ENCODE measurements around the gene FAM13A.

Gene FAM13A

DNA sequence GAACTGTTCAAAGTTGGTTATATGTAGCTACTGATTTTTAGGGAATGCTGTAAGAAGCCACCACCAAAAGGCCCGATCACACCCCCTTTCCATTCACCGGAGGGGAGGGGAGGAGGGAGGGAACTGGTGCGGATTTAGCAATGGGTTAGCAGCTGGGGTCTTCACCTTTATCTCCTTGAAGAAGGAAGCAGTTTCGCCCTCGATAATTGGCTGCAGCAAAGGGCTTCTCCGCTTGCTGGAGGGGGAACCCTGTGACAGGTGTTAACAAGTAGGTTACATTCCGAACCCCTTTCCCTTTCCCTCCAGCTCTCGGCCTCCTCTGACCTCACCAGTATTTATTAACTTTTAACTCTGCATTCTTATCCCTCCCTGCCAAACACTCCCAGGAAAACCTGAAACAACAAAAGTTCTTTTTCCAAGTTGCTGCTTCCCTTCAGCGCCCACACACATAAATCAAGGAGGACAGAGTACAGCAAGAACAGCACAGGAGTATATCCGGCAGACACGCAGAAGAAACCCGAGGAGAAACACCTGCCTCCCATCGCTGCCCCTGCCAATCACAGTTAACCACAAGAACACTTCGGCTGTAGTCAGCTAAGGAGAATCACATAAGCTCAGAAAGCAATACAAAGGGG, 319.6 kb downstream of the FAM13A start:
- DNase-seq, result peak in 1 of 2 donors; percentile 14

DNA sequence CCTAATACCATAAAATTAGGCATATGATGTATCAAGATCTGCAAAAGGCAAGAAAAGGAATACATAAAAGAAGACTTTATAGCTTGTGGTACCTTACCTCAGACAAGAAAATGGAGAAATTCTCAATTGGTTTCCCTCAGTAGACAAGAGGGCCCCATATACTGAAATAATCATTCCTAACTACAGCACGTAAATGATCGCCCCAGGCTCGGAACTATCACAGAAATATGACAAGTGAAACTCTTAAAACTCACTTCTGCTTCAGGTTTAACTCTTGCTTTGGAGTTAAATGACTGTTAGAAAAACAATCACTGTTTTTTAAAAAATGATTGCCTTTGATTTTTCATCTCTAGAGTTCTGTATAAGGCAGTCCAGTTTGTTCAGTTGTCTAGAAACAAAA, 320.7 kb downstream of the FAM13A start:
- DNase-seq, result no peak

DNA sequence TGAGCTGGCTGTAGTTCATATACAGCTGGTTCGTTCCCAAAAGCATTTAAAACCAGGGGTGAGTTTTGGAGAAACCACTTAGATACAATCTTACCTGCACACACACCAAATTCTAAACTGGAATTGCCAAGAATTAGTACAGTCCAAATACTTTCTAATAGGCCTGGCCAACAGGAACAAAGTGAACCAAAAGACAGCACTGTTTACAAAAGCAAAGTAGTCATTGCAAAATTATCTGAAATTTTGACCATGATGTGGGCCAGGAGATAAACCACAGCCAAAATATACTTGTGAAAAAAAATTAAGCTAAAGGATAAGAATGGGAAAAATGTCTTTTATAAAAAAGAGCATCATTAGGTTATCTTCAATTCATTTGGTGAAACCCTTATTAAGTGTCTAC, 321.4 kb downstream of the FAM13A start:
- no peak for DNase-seq

DNA sequence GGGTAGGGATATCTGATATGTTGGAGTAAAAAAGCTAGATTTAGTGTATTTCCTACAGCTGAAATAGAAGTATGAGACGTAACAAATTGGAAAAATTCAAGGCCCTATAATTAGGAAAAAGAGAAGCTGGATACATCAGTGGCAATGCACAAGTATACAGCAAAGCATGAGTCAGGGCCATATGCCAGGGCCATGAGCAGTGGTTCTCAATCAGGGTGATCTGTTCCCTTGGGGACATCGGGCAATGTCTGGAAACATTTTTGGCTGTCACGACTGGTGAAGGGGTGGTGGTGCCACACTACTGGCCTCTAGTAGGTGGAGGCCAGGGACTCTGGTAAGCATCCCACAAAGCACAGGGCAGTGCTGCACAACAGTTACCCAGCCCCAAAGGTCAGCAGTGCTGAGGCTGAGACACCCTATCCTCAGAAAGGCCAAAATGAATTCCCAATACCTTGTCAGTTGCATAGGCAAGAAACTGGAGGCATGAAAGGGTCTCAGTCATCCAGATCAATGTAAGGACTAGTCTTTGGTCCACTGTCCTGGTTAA, 322.5 kb downstream of the FAM13A start:
- no peak for DNase-seq

DNA sequence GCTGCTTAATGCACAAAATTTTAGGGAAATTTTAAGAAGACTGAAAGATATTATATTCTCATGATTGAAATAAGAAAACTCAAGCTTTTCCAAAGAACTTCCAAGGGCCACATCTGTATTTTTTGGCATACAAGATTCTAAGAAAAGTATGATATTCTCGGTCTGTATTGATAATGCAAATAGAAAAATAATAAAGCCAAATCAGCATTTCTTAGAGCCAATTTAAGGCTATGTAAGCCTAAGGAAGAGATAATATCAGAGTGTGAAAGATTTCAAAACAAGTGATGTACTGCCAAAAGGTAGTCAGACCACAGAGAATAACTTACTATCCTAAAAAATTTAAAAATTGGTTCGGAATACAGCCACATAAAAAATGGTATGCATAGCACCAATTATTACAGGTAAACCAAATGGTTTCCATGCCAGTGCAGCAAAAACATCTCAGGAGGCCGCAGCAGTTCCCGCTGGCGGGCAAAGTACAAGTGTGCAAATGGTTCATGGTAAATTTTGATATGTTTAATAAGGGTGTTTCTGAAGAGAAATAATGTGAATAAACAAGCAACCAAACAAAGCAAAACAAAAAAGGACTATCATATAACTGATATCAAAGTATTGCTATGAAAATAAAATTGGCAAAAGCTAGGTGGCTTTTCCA, 324.1 kb downstream of the FAM13A start:
- DNase-seq, result no peak

DNA sequence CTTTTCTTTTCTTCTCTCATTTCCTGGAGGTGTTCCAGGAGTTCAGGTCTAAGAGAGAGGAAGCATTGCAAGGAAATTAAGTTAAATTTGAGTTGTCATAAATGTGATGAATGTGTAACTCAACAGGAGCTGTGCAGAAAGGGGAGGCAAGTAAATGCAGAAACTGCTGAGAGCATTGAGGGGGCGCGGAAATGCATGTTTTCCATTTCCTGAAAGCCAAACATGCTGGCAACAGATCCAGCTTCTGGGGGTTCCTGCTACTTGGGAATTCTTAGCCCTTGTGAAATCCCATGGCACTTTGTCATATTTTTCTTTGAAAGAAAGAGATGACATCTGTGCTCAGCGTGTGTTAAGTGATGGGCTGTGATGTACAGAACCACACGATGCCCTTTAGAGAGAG, 325.6 kb downstream of the FAM13A start:
- no peak for DNase-seq

DNA sequence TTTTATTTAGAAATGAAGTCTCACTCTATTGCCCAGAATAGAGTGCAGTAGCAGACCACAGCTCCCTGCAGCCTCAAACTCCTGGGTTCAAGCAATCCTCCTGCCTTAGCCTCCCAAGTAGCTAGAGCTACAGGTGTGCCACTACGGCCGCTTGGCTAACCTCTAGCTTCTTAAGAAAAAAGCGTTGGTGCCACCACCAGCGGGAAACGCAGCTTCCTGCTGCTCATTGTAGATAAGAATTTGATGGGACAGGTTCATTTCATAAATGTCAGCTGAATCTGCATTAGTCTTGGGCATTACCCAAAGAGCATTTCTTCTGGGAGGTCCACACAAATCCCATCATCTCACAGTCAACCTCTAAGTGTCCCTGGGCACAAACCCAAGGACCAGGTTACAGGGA, 326.2 kb downstream of the FAM13A start:
- DNase-seq, result no peak

DNA sequence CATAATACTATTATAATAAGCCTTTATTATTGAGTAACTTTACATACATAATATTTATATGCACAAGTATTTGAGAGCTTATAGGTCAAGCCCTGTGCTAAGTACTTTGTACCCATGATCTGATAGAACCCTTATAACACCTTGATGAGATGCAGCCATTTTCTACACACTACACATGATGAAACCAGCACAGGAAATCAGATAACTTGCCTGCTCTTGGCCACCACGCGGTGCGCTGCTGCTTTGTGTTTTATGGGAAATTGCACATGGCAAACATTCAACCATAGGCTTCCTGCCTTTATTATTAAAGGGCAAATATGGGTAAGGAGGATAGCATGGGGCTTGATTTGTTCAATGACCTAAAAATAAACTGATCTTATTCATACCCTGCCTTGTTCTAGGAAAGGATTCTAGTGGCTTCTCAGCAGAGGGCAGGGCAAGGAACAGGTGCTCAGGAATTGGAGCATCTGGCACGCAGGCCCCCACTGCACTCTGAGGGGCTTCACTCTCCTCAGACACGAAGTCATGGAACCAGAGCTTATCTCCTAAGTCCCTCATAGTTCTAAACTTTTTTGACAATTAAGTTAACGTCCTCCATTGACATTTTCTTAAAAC, 327.7 kb downstream of the FAM13A start:
- no peak for DNase-seq

DNA sequence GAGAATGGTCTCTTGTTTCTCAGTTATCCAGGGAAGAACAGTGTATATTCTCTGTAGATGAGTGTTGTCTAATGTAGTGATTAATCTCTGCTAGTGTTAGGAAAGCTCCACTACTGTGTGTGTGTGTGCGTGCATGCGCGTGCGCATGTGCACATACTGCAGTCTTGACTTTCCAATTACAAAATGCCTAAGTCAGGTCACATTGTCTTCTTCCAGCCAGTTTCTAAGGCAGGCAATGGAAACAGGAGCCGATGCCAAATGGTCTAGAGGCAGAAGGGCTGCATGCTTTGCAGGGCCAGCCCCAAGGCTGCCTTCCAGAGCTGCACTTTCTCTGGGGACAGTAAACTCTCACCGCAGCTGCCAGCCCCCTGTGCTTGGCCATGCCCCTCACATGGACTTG, 328.8 kb downstream of the FAM13A start:
- no peak for DNase-seq

DNA sequence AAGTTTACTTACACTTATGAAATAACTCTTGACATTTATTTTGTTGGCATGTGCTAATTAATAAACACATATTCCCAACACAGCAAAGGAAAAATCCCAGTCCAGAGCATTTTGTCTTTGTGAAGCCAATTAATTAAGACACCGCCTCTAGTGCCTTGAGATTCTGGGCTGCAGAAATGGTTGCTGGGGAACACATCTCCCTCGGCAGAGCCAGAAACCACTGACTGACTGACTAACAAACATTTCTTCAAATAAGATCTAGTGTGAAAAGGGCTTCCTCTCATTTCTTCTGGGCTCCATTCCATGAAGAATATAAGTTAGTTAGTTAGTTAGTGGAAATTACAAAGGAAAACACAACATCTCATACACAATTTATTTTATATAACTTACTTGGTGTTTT, 331.0 kb downstream of the FAM13A start:
- no peak for DNase-seq

DNA sequence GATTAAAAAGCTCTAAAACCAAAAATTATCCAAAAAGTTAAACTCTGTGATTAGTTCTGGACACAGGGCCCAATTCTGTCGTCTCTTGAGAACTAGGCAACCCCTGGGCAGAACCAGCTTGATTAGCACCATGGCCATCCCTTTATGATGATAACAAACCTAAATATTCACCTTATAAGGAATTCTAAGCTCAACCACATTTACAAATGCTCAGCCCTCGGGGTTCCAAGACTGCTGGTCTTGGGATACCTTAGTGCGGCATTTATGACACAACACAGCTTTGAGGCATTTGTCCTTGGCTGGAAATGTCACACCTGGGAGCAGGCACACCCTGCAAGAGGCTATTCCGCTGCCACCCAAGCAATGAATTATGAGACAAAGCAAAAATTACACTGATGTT, 331.8 kb downstream of the FAM13A start:
- no peak for DNase-seq

DNA sequence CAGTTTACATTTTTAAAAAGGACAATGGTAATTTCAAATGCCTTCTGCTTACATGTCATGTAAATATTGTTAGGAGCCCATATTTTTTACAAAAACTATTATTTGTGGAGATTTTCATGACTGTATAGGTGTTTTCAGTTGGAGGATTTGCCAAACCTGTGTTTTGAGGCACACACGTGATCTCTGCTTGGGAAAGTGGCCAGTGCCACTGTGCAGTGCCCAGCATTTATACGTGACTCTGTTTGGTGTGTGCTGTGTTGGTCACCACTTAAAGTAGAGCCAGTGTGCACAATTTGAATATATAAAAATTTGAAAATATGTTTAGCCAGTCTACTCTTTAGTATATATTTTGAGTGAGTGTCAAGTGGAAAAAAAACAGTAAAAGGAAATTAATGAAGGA, 332.6 kb downstream of the FAM13A start:
- no peak for DNase-seq

DNA sequence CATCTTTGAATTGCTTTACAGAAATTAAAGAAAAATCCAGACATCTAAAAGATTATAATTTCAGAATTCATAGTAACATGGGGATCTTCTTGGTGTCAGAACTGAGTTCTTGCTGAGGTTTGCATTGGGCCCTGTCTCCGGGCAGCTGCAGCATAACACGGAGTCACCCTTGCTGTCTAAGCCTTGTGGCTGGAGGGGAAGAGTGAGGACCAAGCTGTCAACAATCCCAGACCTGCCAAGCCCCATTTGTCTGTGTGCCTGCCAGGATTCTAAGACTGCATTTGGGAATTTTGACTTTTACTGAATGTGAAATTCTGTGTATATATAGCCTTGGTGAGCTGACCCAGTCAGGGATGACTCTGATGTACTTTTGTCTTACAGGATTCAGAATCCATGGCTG, 334.2 kb downstream of the FAM13A start:
- DNase-seq, result no peak

DNA sequence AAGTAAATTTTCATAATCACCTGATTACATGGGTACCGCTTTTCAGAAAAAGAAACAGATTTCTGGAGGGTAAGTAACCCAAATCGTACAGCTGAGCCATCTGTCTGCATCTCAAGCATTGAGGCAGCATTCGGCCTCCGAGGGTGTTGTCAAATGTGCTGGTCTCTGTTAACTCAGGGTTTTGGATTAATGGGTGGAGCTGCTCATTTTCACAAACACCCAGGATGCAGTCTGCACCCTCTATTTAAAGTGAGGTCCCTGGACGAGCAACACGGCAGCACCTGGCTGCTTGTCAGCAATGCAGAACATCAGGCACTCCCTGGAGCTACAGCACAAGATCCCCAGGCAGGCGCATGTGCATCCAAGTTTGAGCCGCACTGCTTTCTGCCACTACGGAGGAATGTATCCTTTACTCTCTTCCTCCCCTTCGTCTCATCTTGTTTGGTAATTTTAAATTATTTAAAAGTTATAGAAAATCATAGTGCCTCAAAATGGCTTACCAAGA, 334.7 kb downstream of the FAM13A start:
- no peak for DNase-seq

DNA sequence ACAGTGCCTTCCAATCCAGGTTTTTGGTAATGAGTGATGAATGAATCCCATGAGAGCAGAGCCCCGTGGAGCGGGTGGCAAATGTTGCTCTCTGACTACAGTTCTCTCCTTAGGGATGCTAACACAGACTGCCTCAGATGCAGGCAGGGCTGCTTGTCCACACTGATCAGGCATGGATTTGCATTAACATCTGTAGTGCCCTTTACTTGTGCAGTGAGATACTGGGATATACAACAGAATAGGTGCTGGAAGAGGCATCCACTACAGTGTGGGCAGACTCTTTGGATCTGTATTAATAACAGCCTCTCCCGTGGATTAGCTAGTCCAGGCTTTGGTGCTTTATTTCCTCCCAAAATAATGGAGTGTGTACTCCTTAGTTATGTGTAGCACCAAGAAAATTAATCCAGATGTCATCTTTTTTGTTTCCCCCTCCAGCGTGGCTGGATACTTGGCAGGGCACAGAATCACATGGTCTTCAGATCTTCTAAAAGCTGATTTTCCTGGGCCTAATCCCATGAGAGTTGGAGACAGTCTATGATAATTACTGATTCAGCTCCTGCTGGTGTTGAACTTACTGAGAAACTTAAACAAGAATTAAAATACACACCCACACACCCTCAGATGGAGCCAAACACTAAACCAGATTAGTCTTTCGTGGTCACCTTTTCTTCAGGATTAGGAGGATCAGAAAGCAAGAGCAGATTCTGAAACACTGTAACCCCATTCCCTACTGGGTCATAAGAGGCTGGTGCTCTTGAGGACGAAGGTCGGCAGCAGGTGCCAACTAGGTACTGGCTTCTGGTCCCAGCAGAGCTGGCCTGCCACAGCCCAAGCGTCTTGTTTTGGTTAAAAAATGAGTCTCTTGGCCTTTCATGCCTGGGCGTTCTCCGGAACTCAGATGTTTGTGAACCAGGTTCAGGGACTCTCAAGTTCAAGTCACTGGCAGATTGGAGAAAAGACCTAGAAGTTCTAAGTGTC, 336.2 kb downstream of the FAM13A start:
- no peak for DNase-seq

DNA sequence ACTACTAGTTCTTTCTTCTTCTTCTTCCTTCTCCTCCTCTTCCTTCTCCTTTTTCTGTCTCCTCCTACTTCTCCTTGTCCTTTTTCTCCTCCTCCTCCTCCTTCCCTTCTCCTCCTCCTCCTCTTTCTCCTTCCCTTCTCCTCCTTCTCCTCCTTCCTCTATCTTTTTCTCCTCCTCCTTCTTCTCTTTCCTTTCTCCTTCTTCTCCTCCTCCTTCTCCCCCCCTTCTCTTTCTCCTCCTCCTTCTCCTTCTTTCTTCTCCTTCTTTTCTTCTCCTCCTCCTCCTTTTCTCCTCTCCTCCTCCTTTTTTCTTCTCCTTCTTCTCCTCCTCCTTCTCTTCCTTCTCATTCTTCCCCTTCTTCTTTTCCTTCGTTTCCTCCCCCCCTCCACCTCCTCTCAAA, 337.6 kb downstream of the FAM13A start:
- DNase-seq, result no peak

DNA sequence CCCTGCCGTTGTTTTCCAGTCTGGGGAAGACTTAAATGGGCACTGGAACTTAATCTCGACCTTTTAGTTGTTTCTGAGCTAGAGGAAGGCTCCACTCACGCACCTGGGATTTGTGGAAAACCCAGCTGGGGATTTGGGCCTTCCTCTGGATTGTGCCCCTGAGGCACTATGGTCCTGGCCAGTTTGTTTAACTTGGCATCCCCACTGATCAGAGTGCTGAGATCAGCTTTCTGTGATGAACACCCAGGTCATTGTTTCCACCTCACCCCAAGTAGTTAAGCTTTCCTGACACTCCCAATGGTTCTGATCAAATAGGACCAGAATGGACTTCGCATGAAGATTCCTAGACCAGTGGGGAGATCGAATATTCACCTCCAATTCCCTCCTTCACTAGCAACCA, 338.9 kb downstream of the FAM13A start:
- DNase-seq, result no peak

DNA sequence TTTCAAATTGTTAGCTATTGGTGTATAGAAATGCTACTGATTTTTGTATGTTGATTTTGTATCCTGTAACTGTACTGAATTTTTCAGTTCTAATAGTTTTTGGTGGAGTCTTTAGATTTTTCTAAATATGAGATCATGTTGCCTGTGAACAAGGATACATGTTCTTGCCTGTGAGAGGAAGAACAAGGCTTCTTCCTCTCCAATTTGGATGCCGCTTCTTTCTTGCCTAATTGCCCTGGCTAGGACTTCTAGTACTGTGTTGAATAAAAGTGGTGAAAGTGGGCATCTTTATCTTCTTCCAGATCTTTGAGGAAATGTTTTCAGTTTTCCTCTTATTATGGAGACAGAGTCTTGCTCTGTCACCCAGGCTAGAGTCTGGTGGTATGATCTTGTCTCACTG, 343.2 kb downstream of the FAM13A start:
- DNase-seq, result no peak

DNA sequence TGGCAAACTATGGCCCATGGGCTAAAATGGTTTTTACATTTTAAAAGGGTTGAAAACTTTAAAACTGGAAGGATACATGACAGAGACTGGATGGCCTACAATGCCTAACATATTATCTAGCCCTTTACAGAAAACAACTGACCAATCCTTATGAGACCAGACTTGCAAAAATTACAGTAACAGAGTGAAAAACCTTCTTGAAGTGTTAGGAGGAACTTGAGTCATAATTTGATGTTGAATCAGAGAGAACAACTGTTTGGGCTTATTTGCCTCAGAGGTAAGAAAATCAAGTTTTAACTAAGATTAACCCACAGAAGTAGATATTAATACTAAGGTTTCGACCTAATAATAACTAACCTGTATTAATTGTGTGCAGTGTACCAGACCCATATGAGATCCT, 347.0 kb downstream of the FAM13A start:
- no peak for DNase-seq

DNA sequence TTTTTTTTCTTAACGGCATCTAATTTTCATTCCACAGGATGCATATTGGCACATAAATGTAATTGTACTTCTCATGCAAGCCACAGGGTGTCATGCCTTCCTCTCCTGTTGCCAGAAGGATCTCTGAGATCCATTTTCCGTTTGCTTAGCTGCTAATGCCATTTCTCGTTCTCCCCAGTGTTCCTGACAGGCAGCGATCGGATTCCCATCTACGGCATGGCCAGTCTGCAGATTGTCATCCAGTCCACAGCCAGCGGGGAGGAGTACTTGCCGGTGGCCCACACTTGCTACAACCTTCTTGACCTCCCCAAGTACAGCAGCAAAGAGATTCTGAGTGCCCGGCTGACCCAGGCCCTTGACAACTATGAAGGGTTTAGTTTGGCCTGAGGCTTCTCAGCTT, 350.4 kb downstream of the FAM13A start:
- DNase-seq, result no peak

DNA sequence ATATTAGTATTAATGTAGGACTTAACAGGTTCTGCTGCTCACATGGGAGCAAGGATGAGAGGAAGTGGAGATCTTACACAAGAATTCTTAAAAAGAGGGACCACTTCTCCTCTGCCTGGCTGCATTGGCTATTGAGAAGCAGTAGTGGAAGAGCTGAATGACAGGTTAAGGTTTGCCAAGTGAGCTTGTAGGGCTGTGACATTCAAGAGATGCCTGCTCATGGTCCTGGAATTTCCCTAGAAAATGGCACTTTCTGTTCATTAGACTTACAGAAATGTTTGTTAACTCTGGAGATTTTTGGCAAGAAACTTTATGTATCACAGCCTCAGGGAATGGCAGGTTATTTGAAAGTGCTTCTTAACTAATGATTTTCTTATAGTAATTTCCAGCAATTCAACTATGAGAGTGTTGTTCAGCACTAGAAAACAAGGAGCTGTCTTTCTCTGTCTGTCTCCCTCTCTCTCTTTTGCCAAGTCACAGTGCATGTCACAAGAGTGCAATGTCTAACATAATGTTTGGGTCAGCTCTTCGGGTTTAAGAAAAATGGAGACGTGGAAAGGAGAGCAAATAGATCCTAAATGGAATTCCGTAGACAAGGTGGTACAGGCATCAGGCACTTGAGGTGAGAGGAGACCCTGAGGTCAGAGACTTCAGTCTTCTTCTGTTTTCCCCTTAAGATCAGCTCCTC, 351.0 kb downstream of the FAM13A start:
- DNase-seq, result no peak

DNA sequence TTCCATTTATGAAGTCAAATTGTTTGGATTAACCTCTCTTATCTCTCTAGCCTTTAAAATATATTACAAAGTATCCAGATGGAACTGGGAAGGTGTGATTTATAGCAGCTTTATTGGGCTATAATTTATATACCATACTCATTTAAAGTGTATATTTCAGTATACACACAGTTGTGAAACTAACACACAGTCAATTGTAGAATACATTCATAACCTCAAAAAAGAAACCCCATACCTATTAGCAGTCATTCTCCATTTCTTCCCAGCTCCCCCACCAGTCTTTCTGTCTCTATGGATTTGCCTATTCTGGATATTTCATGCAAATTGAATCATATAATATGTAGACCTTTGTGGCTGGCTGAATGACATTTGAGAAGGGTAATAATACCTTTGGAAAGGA, 351.8 kb downstream of the FAM13A start:
- DNase-seq, result no peak
